Gastrocnemius medialis (tissue), 4 donors: ENCODE data around the gene PAOX.

Experiments used
- CTCF ChIP-seq, 5 experiments: fragments of 450-650 bp in 3 of 5; fragments of 200-600 bp in 2 of 5; sonication (generic) in 2 of 5; IDR thresholded peaks in 4 of 5; conservative IDR thresholded peaks in 1 of 5; 1 replicate in 4 of 5; 2 replicates in 1 of 5; pipeline ENCODE4 v1.5.1; 2016 to 2019; ENCODE audit warnings: antibody characterized with exemption in 5 of 5, mild to moderate bottlenecking in 3 of 5, moderate library complexity in 3 of 5
- POLR2A ChIP-seq, 2 donors: fragments of 450-650 bp; IDR thresholded peaks; one replicate each; pipeline ENCODE4 v1.6.1; 2017; ENCODE audit warnings: antibody characterized with exemption in 2 of 2, mild to moderate bottlenecking in 2 of 2, moderate library complexity in 2 of 2

GRCh38 chr10:133339708-133340380, 39.2 kb upstream of the PAOX start:
- TF ChIP-seq CTCF (IDR thresholded peaks at IDR 0.05 in 4 of 5, conservative IDR thresholded peaks at IDR 0.05 in 1 of 5) (no peak), POLR2A (IDR thresholded peaks at IDR 0.05) (no peak)
